Fibroblast of skin of back (primary cell): ENCODE data around the gene BUD31.
A peak's percentile ranks its signal among the peaks of the same experiment; 100 is the strongest.

Source experiments
- DNase-seq: peaks from one replicate; pipeline ENCODE4 v3.0.0-alpha.2; 2013

BUD31 gene

DNA sequence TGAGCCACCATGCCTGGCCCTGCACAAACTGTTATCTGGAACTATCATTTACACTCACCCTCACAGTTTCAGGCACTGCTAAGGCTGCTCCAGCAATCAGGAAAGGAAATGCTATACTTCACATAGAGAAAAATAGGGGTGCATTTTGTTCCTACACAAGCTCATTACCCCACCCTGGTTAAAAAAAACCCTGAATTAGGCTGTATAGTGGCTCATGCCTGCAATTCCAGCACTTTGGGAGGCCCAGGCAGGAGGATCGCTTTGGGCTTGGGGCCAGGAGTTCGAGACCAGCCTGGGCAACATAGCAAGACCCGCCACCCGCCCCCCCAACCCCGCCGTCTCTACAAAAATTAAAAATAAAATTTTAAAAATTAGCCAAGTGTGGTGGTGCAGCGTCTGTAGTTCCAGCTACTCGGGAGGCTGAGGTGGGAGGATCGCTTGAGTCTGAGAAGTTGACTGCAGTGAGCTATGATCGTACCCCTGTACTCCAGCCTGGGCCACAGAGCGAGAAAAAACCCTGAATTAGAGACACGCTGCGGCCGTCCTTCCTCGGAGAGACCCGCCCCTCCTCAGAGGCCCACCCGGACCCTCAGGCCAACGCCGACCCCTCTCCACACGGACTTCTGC is 29.3 kb downstream of the BUD31 start:
- no peak for DNase-seq

DNA sequence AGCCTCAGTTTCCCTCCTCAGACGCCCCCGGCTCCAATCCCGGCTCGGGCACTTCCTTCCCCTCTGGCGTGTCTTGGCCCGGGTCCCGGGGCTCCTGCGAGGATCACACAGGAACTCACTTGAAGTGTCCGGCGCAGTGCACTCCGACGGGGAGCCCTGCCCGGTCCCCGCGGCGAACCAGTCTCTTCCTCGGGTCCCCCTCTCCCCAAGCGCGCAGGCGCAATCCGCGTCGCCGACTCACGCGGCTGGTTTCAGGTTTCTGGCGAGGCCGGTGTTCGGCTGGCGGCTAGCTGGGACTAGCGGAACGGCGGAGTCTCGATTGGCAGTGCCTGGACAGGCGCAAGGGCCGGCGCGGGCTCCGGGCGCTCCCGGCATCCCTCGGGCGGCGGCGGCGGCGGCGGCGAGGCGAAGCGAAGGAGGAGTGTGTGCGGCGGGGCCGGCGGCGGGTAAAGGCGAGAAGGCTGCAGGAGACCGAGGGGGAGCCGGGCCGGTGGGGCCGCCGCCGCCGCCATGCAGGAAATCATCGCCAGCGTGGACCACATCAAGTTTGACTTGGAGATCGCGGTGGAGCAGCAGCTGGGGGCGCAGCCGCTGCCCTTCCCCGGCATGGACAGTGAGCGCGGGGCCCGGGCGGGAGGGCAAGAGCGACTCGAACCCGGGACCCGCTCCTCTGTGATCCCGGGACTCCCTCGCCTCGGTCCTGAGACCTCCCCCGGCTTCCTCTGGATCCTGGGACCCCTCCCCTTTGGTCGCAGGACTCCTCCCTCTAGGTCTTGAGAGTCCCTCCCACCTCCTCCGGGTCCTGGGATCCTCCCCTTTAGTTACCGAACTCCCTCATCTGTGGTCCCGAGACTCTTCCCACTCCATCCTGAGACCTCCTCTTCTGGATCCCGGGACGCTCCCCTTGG is 30.1 kb downstream of the BUD31 start, which contains the start of the genes CPSF4 and PTCD1:
Gene CPSF4 (plus strand): TSS at position 371 of the 908 bp plus-strand sequence. CDS start 140 bp downstream, at position 511.
Gene PTCD1 (minus strand): TSS at position 226 of the 908 bp plus-strand sequence. CDS start 3,556 bp downstream, outside the sequence.
- DNase-seq, result peak; percentile 96

GRCh38 chr7:99440195-99440594 is 31.4 kb downstream of the BUD31 start:
- peak; percentile 17 for DNase-seq

- no peak for DNase-seq
Observed at GRCh38 chr7:99446096-99446495, 37.3 kb downstream of the BUD31 start.

GRCh38 chr7:99447943-99448342 is 39.2 kb downstream of the BUD31 start:
- no peak for DNase-seq

GRCh38 chr7:99448855-99449254 is 40.1 kb downstream of the BUD31 start:
- DNase-seq, result no peak

GRCh38 chr7:99449326-99449725 is 40.6 kb downstream of the BUD31 start:
- DNase-seq, result no peak

DNA sequence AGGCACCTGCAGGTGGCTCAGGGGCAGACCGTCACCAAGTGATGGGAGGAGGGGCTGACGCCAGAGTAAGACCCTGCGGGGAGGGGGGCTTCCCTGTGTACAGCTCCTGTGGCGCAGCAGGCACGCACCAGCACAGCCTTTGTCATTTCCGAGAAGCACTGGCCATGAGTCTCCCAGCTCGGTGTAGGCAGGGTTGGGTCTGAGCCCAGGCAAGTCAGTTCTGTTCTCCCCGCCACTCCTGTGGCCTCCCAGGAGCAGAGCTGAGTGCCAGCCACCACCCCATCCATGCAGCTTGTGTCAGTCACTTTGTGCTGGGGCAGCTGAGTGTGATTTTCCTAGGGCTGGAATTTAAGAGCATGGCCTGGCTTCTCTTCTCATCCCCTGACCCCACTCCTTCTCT is 43.2 kb downstream of the BUD31 start:
- DNase-seq, result no peak

GRCh38 chr7:99452541-99452940 is 43.8 kb downstream of the BUD31 start:
- DNase-seq, result no peak

GRCh38 chr7:99453105-99453504 is 44.3 kb downstream of the BUD31 start:
- no peak for DNase-seq

- DNase-seq, result no peak
Observed at GRCh38 chr7:99455874-99456273, 47.1 kb downstream of the BUD31 start.

- no peak for DNase-seq
Observed at GRCh38 chr7:99456288-99456687, 47.5 kb downstream of the BUD31 start.

- DNase-seq, result no peak
Observed at GRCh38 chr7:99457050-99457649, 48.4 kb downstream of the BUD31 start.

GRCh38 chr7:99457650-99458493 is 49.1 kb downstream of the BUD31 start:
- DNase-seq, result no peak

GRCh38 chr7:99459087-99459486 is 50.3 kb downstream of the BUD31 start:
- DNase-seq, result peak; percentile 19

- DNase-seq, result no peak
Observed at GRCh38 chr7:99460651-99461050, 51.9 kb downstream of the BUD31 start.

GRCh38 chr7:99461221-99461620 is 52.5 kb downstream of the BUD31 start:
- no peak for DNase-seq

DNA sequence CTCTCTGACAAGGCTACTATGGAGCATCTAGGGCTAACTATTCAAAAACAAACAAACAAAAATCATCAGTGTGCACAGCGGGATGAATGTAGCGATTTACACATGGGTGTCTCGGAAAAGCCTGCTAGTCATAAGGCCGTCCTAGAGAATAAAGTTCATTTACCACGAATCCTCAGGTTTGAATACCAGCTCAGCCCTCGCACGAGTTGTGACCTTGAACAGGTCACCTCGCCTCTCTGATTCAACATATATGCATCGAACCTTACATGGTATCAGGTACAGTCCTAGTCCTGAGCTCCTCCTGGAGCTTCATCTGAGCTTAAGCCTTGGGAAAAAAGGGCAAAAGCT is 56.6 kb downstream of the BUD31 start:
- no peak for DNase-seq

- no peak for DNase-seq
Observed at GRCh38 chr7:99468336-99468918, 59.7 kb downstream of the BUD31 start.
